ENCODE data around the gene KLHL26. TPM values are rescaled to one million over a fixed set of nuclear protein-coding genes. Genes with fewer than 3 reads are reported as not detected.
"Not testable (repeated sequence)": the region's sequence is repeated elsewhere in the genome, so short reads cannot be mapped to it uniquely, and the experiment has no call there.

The KLHL26 gene
- total RNA-seq, 1 donor from 2014 or later, result 16.7 TPM

DNA sequence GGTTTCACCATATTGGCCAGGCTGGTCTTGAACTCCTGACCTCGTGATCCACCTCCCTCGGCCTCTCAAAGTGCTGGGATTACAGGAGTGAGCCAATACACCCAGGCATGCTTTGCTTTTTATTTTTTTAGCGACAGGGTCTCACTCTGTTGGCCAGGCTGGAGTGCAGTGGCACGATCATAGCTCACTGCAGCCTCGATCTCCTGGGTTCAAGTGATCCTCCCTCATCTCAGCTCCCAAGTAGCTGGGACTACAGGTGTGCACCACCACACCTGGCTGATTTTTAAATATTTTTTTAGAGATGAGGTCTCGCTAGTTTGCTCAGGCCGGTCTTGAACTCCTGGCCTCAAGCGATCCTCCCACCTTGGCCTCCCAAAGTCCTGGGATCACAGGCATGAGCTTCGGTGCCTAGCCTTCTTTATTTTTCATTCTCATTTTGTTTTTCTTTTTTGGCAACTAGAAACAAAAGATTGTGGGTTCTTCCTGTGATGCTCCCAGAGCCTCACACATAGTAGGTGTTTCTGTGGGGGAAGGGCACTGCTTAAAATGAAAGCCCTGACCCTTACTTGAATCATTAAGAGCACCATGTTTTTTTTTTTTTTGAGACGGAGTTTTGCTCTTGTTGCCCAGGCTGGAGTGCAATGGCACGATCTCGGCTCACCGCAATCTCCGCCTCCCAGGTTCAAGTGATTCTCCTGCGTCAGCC, 36.0 kb upstream of the KLHL26 start:
- DNase-seq (ENCODE audit: low spot score), result not testable (repeated sequence)

DNA sequence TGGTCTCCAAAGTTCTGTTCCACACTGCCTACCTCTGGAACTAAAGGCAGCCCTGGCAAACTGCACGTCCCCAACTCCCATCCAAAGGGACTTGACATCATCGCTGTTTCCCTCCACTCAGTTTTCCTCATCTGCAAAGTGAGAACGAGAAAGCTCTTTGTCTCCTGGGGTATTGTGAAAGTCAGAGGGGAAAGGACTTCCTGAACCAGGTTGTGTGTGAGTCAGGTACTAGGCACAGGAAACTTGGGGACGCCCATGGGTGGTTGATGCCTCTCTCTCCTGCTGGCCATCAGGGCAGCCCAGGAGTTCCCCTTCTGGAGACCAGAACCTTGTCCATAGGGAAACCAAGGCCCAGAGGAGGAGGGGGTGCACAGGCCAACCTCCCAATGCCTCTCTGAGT, 35.0 kb upstream of the KLHL26 start:
- DNase-seq (ENCODE audit: low spot score), result no peak

DNA sequence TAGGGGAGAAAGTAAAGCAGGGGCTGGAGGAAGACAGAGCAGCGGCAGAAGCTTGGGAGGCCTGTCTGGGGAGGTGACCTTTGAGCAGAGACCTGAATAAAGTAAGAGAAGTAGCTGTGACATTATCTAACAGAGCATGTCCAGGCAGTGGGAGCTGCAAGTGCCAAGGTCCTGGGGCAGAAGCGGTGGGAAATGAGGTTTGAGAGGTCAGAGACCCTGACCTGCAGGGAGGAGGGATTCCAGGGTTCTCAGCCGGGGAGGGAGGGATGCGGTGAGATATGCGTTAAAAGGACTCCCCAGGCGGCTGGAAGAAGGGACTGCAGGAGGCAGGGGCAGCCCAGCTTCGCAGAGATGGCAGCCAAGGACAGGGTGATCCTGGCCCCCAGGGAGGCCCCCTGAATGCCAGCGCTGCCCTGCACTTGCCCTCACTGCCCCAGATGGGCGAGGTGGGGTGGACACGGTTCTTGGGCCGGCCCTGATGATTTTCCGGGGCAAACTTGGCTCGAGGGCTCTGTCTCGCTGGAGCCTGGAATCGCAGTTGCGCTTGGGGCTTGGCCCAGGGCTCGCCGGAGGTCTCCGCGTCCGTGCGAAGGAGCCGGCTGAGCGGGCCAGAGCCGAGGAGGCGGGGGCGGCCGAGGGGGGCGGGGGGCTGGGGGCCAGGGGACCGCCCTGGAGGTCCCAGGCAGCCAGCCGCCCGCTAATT, 33.4 kb upstream of the KLHL26 start:
- no peak for DNase-seq (ENCODE audit: low spot score)

GRCh38 chr19:18603958-18604819, 32.6 kb upstream of the KLHL26 start:
- DNase-seq (ENCODE audit: low spot score), result no peak

DNA sequence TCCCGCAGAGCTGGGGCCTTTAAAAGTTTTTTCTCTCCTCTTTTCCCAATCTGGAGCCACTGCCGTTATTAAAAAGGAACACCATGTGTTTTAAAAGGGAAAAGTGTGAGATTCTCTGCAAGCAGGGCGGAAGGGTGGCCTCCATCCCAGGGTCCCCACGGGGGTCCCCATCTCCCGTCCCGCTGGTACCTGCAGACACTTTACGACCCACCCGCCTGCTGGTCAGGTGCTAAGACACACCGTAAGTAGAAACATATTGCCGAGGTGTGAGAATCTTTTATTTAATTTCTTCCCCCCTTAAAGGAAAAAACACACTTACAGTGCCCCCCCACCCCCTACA, 32.0 kb upstream of the KLHL26 start:
- no peak for DNase-seq (ENCODE audit: low spot score)

DNA sequence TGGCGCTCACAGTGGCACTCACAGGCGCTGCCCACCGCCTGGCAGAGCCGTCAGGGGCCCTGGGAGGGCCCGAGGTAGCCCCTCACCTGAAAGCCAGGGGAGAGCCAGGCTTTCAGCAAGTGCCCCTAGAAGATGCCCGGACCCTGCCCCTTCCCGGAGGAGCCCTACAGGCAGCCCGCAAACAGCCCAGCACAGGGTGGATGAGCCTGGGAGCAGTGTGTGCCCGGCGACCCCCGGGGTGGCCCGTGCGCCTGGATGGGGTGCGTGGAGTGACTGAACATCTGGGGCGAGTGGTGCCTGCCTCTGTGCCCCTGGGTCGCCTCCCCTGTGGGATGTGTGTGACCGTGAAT, 31.7 kb upstream of the KLHL26 start:
- DNase-seq (ENCODE audit: low spot score), result no peak

DNA sequence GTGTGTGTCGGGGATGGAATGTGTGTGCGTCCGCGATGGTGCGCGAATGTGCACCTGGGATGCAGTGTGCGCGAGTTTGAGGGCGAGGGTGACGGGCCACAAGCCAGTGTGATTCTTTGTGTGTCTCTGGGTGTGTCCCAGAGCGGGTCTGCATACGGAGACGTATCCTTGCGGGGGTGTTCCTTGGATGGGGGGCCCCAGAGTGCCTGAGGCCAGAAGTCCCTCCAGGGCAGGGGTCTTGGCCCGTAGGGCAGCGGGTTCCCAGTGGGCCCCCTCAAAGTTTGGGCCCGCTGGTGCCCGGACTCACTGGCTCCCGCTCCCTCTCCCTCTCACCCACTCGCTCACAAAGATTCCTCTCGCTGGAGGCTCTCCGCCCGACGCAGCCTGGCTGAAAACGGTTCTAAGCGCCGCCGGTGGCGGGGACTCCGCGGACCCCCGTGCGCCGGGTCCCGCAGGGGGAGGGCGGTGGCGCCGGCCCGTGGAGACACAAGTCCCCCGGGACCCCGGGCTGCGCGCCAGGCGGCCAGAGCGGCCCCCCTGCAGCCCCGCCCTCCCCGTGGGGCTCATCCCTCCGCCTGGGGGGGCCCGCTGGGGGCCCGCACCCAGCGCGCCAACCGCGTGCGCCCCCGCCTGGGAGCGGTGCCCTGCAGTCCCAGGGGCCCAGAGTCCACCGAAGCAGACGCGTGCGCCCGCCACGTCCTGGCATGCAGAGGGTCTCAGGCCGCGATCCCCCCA, 31.1 kb upstream of the KLHL26 start:
- no peak for DNase-seq (ENCODE audit: low spot score)

DNA sequence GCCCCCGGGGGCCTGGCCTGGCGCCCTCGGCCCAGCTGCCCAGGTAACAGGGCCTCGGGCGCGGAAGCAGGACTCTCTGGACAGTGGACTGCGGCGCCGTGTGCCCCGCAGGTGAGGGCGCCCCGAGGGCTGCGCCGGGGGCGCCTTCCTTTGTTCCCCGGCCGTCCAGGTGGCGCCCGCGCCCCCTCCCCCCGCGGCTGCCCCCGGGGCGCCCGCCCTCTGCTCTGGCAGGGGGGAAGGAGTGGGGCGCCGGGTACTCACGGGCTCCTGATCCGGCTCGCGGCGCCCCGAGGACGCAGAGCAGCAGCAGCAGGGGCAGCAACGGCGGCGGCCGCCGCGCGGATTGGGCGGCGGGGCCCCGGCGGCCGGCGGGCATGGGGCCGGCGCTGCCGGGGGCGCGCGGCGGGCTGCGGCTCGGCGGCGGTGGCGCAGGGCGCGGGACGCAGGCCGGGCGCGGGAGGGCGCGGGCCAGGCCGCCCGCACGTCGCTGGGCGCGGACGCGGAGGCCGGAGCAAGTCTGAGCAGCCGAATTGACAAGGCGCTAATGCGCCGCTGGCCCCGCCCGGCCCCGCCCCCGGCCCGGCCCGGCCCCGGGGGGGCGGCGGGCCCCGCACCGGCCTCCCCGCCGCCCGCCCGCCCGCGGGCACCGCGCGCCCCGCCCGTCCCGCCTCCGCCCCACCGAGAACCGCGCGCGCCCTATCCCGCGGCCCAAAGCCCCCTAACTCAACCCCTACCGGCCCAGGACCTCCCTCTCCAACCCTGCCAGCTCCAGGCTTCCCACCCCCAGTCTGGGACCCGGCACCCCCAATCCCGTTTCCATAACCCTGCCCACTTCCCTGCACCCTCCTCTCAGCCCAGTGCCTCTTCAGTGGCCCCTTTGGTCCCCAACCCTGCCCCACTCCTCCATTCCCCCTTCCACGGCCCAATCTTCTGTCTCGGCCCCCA, 30.3 kb upstream of the KLHL26 start, which contains the start of gene CRLF1:
CRLF1 (minus strand) TSS at position 519 of the 945 bp plus-strand sequence; CDS start at position 376, 143 bp downstream.
- DNase-seq (ENCODE audit: low spot score), result no peak

GRCh38 chr19:18607226-18608101, 29.4 kb upstream of the KLHL26 start:
- no peak for DNase-seq (ENCODE audit: low spot score)

GRCh38 chr19:18608102-18608804, 28.6 kb upstream of the KLHL26 start:
- DNase-seq (ENCODE audit: low spot score), result no peak

DNA sequence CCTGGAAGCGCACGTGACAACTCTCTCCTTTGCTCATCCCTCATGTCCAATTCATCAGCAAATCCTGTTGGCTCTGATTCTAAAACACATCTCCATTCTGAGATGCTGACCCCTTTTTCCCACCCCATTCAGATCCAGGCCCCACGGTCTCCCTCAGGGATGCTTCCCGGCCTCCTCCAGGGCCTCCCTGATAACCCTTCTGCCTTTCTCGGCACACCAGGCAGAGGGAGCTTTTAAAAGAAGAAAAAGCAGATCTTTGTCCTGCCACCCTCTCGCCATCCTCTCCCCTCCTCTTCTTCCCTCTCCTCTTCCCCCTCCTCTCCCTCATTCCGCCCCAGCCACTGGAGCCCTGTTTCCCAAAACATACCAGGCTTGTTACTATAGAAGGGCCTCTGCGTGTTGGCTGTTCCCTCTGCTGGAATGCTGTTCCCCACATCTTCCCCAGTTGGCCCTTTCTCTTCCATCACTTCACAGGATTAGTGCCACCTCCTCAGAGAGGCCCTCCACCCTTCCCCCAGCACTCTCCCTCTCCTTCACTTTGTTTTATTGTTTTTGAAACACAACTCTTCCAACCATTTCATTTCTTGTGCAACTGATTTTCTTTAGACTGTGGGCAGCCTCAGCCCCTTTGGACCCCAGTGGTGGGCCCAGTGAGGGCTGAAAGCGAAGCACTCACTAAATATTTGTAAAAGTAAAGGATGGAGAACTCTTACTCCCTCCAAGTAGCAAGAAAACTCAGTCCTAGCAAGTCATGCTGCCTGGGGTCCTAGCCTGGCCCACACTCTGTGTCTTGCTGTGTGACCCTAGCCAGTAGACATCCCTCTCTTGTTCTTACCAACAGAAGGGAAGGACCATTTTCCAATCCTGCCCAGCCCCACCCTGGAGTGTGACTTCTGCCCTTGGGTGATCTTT, 27.8 kb upstream of the KLHL26 start:
- no peak for DNase-seq (ENCODE audit: low spot score)

DNA sequence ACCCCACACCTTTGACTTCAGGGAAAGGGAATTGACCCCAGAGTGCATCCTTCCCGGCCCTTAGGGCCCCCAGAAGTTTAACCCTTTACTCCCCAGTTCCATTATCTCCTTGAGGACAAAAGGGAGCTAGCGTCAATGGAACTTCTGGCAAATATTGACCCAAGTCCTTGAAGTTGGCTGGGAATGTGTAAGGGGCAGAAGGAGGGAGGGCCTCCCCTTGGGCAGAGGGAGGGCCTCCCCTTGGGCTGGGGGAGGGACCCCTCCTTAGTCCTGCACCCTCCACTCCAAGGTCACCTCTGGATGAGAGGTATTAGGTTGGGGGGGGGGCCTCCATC, 27.1 kb upstream of the KLHL26 start:
- no peak for DNase-seq (ENCODE audit: low spot score)

GRCh38 chr19:18610245-18610555, 26.6 kb upstream of the KLHL26 start:
- no peak for DNase-seq (ENCODE audit: low spot score)

DNA sequence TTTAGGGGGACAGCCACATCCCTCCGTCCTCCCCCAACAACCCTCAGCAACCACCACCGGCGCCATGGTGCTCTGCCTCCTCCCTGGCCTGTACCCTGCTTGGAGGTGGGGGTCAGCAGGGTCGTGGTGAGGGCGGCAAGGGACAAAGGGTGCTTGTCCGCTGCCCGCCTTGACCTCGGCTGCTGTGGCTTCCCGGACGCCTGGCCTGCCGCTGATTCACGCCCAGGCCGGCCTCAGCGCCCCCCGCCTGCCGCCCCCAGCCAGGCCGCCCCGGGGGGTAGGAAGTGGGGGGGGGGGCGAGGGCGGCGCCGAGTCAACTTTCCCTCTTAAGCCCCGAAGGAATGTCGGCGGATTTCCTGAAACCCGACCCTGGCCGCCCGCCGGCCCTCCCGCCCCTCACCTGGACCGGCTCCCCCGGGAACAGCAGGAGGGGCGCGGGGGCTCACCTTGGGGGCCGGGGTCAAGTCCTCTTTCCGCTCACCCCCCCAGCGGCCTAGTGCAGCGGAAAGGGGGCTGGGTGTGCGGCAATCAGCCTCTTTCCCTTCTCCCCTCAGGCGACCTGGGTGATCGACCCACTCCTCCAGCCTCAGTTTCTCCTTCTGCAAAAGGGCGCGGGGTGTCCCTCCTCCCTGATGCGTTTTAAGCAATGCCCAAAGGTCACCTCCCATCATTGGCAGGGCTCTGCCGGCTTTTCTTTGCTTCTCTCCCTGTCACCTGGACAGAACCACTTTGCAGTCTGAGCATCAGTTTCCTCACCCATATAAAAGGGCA, 26.1 kb upstream of the KLHL26 start:
- no peak for DNase-seq (ENCODE audit: low spot score)

DNA sequence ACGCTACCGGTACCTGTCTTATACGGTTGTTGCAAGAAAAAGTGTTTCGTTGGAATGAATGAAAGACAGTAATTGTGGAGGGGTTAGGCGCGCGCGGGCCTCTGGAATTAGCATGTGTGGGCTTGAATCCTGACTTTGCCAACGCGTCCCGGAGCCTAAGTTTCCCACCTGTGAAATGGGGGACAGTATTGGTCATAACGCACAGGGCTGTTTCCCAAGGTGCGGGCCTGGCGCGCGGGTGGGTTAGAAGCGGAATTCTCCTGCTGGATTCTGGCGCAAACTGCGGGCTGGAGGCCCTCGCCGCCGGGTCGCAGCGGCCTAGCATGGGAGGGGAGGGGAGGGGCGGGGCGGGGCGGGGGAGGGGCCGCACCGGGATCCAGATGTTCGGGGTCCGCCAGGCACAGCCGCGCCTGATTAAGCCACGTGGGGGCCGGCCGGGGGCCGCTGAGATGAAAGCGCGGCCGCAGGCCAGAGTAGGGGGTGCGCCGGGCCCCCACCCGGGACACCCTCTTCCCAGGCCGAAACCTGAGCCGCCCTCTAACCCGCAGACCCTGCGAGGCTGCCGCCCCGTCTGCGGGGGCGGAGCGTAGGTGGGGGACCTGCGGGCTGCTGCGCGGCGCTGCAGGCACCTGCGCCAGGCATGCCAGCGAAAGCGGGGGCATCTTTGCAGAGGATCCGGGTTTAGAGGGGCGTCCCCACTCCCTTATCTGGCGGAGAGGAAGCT, 25.3 kb upstream of the KLHL26 start:
- no peak for DNase-seq (ENCODE audit: low spot score)

- no peak for DNase-seq (ENCODE audit: low spot score)
These were observed 24.6 kb upstream of the KLHL26 start for GRCh38 chr19:18612051-18612771.
